ENCODE data around the gene PCOLCE2. TPM values are rescaled to one million over a fixed set of nuclear protein-coding genes. Genes with fewer than 3 reads are reported as not detected.

The PCOLCE2 gene
- total RNA-seq, 1 experiment from 2014 or later: 13.5 TPM

- Mint-ChIP-seq H3K36me3 (no peaks in the 10 kb centered on the region), H3K27ac (no peak overlapping the region), H3K4me1 (no peaks in the 10 kb centered on the region), H3K4me3 (no peak overlapping the region), H3K9me3 (no peaks in the 10 kb centered on the region), H3K27me3 (ENCODE audit: low read depth) (no peaks in the 10 kb centered on the region)
- CTCF ChIA-PET: interaction anchor here (1.5 kb wide), 2 partner anchors 19 to 166 kb away, joined by 4 to 6 read pairs; no protein-coding TSS in a partner anchor
- TF ChIP-seq FOXK1 (CRISPR knock-in tag; IDR thresholded peaks at IDR 0.05): no peak
- TF ChIP-seq PRRX2 (CRISPR knock-in tag; IDR thresholded peaks at IDR 0.05): no peak
- TF ChIP-seq, protein P1, sequence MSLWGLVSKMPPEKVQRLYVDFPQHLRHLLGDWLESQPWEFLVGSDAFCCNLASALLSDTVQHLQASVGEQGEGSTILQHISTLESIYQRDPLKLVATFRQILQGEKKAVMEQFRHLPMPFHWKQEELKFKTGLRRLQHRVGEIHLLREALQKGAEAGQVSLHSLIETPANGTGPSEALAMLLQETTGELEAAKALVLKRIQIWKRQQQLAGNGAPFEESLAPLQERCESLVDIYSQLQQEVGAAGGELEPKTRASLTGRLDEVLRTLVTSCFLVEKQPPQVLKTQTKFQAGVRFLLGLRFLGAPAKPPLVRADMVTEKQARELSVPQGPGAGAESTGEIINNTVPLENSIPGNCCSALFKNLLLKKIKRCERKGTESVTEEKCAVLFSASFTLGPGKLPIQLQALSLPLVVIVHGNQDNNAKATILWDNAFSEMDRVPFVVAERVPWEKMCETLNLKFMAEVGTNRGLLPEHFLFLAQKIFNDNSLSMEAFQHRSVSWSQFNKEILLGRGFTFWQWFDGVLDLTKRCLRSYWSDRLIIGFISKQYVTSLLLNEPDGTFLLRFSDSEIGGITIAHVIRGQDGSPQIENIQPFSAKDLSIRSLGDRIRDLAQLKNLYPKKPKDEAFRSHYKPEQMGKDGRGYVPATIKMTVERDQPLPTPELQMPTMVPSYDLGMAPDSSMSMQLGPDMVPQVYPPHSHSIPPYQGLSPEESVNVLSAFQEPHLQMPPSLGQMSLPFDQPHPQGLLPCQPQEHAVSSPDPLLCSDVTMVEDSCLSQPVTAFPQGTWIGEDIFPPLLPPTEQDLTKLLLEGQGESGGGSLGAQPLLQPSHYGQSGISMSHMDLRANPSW (CRISPR knock-in tag; conservative IDR thresholded peaks at IDR 0.05; ENCODE audit: low read depth): no peak
- no peak for TF ChIP-seq TP53 (CRISPR knock-in tag; IDR thresholded peaks at IDR 0.05)
- TF ChIP-seq NFYB (CRISPR knock-in tag; conservative IDR thresholded peaks at IDR 0.05; ENCODE audit: low read depth): no peak
- TF ChIP-seq MYBL2 (CRISPR knock-in tag; IDR thresholded peaks at IDR 0.05): no peak
- TF ChIP-seq KAT7 (CRISPR knock-in tag; IDR thresholded peaks at IDR 0.05; ENCODE audit: borderline replicate concordance): no peak
- no peak for TF ChIP-seq FOXP1 (CRISPR knock-in tag; IDR thresholded peaks at IDR 0.05; ENCODE audit: borderline replicate concordance)
- no peak for TF ChIP-seq ARID4B (CRISPR knock-in tag; IDR thresholded peaks at IDR 0.05; ENCODE audit: borderline replicate concordance)
- no peak for TF ChIP-seq ETV6 (CRISPR knock-in tag; IDR thresholded peaks at IDR 0.05)
- TF ChIP-seq ZNF671 (CRISPR knock-in tag; IDR thresholded peaks at IDR 0.05): no peak
- TF ChIP-seq IRF2 (CRISPR knock-in tag; IDR thresholded peaks at IDR 0.05; ENCODE audit: borderline replicate concordance, low read depth): no peak
- no peak for TF ChIP-seq GABPB1 (CRISPR knock-in tag; IDR thresholded peaks at IDR 0.05)
- no peak for TF ChIP-seq TCF7 (CRISPR knock-in tag; IDR thresholded peaks at IDR 0.05; ENCODE audit: low read depth)
- TF ChIP-seq ZNF138 (CRISPR knock-in tag; conservative IDR thresholded peaks at IDR 0.05): no peak
- POLR2A ChIA-PET: no interaction called here
- ATAC-seq: no peak
- DNase-seq (ENCODE audit: low spot score): no peak
Observed at GRCh38 chr3:142809259-142809658, 79.6 kb downstream of the PCOLCE2 start.

GRCh38 chr3:142808103-142808917, 80.6 kb downstream of the PCOLCE2 start:
- no peaks in the 10 kb centered on the region for H3K4me1 Mint-ChIP-seq
- POLR2A ChIA-PET: no interaction called here
- H3K4me3 Mint-ChIP-seq: no peak overlapping the region
- no peak overlapping the region; the same call in 1 of the 2 replicates for H3K27ac Mint-ChIP-seq
- ATAC-seq (no peak), DNase-seq (ENCODE audit: low spot score) (no peak)
- H3K9me3 Mint-ChIP-seq: no peaks in the 10 kb centered on the region
- no peaks in the 10 kb centered on the region for H3K27me3 Mint-ChIP-seq (ENCODE audit: low read depth)
- CTCF ChIA-PET: interaction anchor here (1.5 kb wide), 2 partner anchors 20 to 166 kb away, joined by 4 to 6 read pairs; no protein-coding TSS in a partner anchor
- no peaks in the 10 kb centered on the region for H3K36me3 Mint-ChIP-seq
- TF ChIP-seq SOX15 (CRISPR knock-in tag; IDR thresholded peaks at IDR 0.05) (no peak), TCF7 (CRISPR knock-in tag; IDR thresholded peaks at IDR 0.05; ENCODE audit: low read depth) (no peak), ZNF121 (CRISPR knock-in tag; IDR thresholded peaks at IDR 0.05) (no peak), CBFB (CRISPR knock-in tag; IDR thresholded peaks at IDR 0.05; ENCODE audit: low read depth) (no peak), FOXJ3 (CRISPR knock-in tag; IDR thresholded peaks at IDR 0.05; ENCODE audit: borderline replicate concordance) (no peak), ZNF138 (CRISPR knock-in tag; conservative IDR thresholded peaks at IDR 0.05) (no peak), JUN (CRISPR knock-in tag; IDR thresholded peaks at IDR 0.05) (no peak), ZNF423 (CRISPR knock-in tag; IDR thresholded peaks at IDR 0.05) (no peak)
- TF ChIP-seq, protein P2, sequence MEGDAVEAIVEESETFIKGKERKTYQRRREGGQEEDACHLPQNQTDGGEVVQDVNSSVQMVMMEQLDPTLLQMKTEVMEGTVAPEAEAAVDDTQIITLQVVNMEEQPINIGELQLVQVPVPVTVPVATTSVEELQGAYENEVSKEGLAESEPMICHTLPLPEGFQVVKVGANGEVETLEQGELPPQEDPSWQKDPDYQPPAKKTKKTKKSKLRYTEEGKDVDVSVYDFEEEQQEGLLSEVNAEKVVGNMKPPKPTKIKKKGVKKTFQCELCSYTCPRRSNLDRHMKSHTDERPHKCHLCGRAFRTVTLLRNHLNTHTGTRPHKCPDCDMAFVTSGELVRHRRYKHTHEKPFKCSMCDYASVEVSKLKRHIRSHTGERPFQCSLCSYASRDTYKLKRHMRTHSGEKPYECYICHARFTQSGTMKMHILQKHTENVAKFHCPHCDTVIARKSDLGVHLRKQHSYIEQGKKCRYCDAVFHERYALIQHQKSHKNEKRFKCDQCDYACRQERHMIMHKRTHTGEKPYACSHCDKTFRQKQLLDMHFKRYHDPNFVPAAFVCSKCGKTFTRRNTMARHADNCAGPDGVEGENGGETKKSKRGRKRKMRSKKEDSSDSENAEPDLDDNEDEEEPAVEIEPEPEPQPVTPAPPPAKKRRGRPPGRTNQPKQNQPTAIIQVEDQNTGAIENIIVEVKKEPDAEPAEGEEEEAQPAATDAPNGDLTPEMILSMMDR (IDR thresholded peaks at IDR 0.05): no peak
- TF ChIP-seq, protein P3, sequence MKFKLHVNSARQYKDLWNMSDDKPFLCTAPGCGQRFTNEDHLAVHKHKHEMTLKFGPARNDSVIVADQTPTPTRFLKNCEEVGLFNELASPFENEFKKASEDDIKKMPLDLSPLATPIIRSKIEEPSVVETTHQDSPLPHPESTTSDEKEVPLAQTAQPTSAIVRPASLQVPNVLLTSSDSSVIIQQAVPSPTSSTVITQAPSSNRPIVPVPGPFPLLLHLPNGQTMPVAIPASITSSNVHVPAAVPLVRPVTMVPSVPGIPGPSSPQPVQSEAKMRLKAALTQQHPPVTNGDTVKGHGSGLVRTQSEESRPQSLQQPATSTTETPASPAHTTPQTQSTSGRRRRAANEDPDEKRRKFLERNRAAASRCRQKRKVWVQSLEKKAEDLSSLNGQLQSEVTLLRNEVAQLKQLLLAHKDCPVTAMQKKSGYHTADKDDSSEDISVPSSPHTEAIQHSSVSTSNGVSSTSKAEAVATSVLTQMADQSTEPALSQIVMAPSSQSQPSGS (CRISPR knock-in tag; IDR thresholded peaks at IDR 0.05; ENCODE audit: borderline replicate concordance, low read depth): no peak
- TF ChIP-seq, protein P4, sequence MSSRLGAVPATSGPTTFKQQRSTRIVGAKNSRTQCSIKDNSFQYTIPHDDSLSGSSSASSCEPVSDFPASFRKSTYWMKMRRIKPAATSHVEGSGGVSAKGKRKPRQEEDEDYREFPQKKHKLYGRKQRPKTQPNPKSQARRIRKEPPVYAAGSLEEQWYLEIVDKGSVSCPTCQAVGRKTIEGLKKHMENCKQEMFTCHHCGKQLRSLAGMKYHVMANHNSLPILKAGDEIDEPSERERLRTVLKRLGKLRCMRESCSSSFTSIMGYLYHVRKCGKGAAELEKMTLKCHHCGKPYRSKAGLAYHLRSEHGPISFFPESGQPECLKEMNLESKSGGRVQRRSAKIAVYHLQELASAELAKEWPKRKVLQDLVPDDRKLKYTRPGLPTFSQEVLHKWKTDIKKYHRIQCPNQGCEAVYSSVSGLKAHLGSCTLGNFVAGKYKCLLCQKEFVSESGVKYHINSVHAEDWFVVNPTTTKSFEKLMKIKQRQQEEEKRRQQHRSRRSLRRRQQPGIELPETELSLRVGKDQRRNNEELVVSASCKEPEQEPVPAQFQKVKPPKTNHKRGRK (CRISPR knock-in tag; IDR thresholded peaks at IDR 0.05; ENCODE audit: borderline replicate concordance): no peak
